Mesenchymal stem cell (in vitro differentiated cells and primary cell): ENCODE measurements around the gene MKRN2OS.

Source experiments
- DNase-seq: peaks from one replicate; pipeline ENCODE4 v3.0.0-alpha.2; 2013
- H2AFZ ChIP-seq: one replicate; pipeline ENCODE4 v1.6.1; 2013; ENCODE audit warnings: low read depth, mild to moderate bottlenecking, control low read depth, inconsistent platforms, low read length, moderate library complexity
- H2AK5ac ChIP-seq: 2 replicates; pipeline ENCODE4 v1.6.1; 2013; ENCODE audit warnings: low read length, moderate library complexity, mild to moderate bottlenecking, inconsistent platforms; ENCODE audit not compliant: severe bottlenecking
- H2BK120ac ChIP-seq: one replicate; pipeline ENCODE4 v1.6.1; 2013; ENCODE audit warnings: low read depth, mild to moderate bottlenecking, inconsistent platforms, low read length, moderate library complexity
- H2BK12ac ChIP-seq, 2 experiments: one replicate each; pipeline ENCODE4 v1.6.1; 2013; ENCODE audit warnings: inconsistent platforms in 2 of 2, low read length in 2 of 2, mild to moderate bottlenecking in 2 of 2, moderate library complexity in 2 of 2, control low read depth in 1 of 2
- H2BK15ac ChIP-seq: one replicate; pipeline ENCODE4 v1.6.1; 2013; ENCODE audit warnings: mild to moderate bottlenecking, low read depth, inconsistent platforms; ENCODE audit not compliant: poor library complexity, severe bottlenecking
- H2BK5ac ChIP-seq: 2 replicates; pipeline ENCODE4 v1.6.1; 2013; ENCODE audit warnings: low read depth, mild to moderate bottlenecking, low read length, control low read depth, inconsistent platforms; ENCODE audit not compliant: poor library complexity, severe bottlenecking
- H3K14ac ChIP-seq, 2 experiments: one replicate each; pipeline ENCODE4 v1.6.1; 2013; ENCODE audit warnings: inconsistent platforms in 2 of 2, low read length in 2 of 2, control low read depth in 1 of 2, mild to moderate bottlenecking in 1 of 2, moderate library complexity in 1 of 2
- H3K18ac ChIP-seq, 2 experiments: one replicate each; pipeline ENCODE4 v1.6.1; 2013; ENCODE audit warnings: inconsistent platforms in 2 of 2, low read length in 2 of 2, control low read depth in 1 of 2, low read depth in 1 of 2, mild to moderate bottlenecking in 1 of 2
- H3K23ac ChIP-seq, 2 experiments: one replicate each; pipeline ENCODE4 v1.6.1; 2013; ENCODE audit warnings: inconsistent platforms in 2 of 2, low read length in 2 of 2, mild to moderate bottlenecking in 2 of 2, moderate library complexity in 2 of 2, control low read depth in 1 of 2
- H3K27ac ChIP-seq: 2 replicates; pipeline ENCODE4 v1.5.1; 2013; ENCODE audit warnings: mild to moderate bottlenecking, moderate library complexity, low read length, control low read depth, inconsistent platforms; ENCODE audit not compliant: poor library complexity, severe bottlenecking
- H3K27me3 ChIP-seq, 2 experiments: 2 replicates each; pipeline versions ENCODE4 v1.6.1 to v1.7.0; 2013; ENCODE audit warnings: low read length in 2 of 2, mild to moderate bottlenecking in 2 of 2, moderate library complexity in 2 of 2, control low read depth in 1 of 2, inconsistent platforms in 1 of 2; ENCODE audit not compliant: control insufficient read depth in 1 of 2, insufficient read depth in 1 of 2
- H3K36me3 ChIP-seq, 2 experiments: 2 replicates each; pipeline versions ENCODE4 v1.6.1 to v1.7.0; 2013; ENCODE audit warnings: low read length in 2 of 2, control low read depth in 1 of 2, inconsistent platforms in 1 of 2, low read depth in 1 of 2, mild to moderate bottlenecking in 1 of 2; ENCODE audit not compliant: insufficient read depth in 2 of 2, control insufficient read depth in 1 of 2
- H3K4ac ChIP-seq, 2 experiments: one replicate each; pipeline ENCODE4 v1.6.1; 2013; ENCODE audit warnings: inconsistent platforms in 2 of 2, low read length in 2 of 2, mild to moderate bottlenecking in 2 of 2, moderate library complexity in 2 of 2, control low read depth in 1 of 2, low read depth in 1 of 2
- H3K4me1 ChIP-seq: 2 replicates; pipeline ENCODE4 v1.6.1; 2013; ENCODE audit warnings: low read depth, low read length, control low read depth; ENCODE audit not compliant: control insufficient read depth, insufficient read depth
- H3K4me2 ChIP-seq: 2 replicates; pipeline ENCODE4 v1.6.1; 2013; ENCODE audit warnings: low read length, mild to moderate bottlenecking, inconsistent platforms; ENCODE audit not compliant: poor library complexity, severe bottlenecking
- H3K4me3 ChIP-seq, 2 experiments: 2 replicates each; pipeline versions ENCODE4 v1.5.1 to v1.7.0; 2013; ENCODE audit warnings: low read length in 2 of 2, mild to moderate bottlenecking in 2 of 2, control low read depth in 1 of 2, low read depth in 1 of 2; ENCODE audit not compliant: insufficient read depth in 1 of 2
- H3K79me1 ChIP-seq: replicated peaks from 2 replicates; pipeline ENCODE4 v1.6.1; 2013; ENCODE audit warnings: mild to moderate bottlenecking, control low read depth, low read length, inconsistent platforms; ENCODE audit not compliant: poor library complexity, severe bottlenecking
- H3K9ac ChIP-seq: 2 replicates; pipeline ENCODE4 v1.7.0; 2013; ENCODE audit warnings: mild to moderate bottlenecking, low read length, moderate library complexity
- H3K9me3 ChIP-seq: 2 replicates; pipeline ENCODE4 v1.7.0; 2013; ENCODE audit warnings: mild to moderate bottlenecking, low read length; ENCODE audit not compliant: control insufficient read depth
- H4K8ac ChIP-seq: one replicate; pipeline ENCODE4 v1.6.1; 2013; ENCODE audit warnings: inconsistent platforms, mild to moderate bottlenecking, low read length, moderate library complexity
- H4K91ac ChIP-seq: one replicate; pipeline ENCODE4 v1.6.1; 2013; ENCODE audit warnings: mild to moderate bottlenecking, low read length, inconsistent platforms
- WGBS: methylation state at CpG from one replicate; pipeline ENCODE4 v1.1.7; 2013; ENCODE audit warnings: mixed read lengths; 5-methylcytosine and 5-hydroxymethylcytosine counted together

The MKRN2OS gene

DNA sequence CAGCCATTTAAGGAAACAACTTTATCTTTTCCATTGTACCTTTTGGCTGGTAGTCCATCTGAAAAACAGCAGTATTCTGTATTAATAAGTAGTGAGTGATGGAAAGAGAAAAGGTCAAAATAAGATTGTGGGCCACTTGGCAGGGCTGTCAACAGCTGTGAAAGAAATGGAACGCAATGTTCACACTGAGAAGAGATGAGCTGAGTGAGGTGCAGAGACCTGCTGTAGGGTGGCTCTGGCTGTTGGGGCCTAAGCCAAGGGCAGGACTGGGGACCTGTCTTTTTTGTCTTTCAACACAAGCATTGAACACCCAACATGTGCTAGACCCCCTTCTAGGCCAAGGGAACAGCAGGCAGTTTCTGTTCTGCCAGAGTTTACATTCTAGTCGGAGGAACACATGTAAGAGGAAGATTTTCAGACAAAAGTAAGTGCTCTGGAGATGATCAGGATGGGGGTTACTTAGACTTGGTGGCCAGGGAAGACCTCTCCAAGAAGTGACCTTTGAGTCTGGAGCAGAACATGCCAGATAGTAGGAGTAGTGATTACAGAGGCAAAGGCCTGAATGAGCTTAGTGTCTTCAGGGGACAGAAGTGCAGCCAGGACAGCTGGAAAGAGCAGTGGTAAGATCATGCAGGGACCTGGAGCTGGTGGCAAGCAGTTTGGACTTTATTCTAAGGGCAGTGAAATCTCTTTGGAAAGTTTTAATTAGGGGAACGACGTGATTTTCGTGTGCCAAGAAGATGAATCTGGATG, 31.4 kb downstream of the MKRN2OS start:
- no peak overlapping the region for H4K91ac ChIP-seq
- no peak overlapping the region for H3K4ac ChIP-seq
- H2AFZ ChIP-seq: no peak overlapping the region
- H3K4me3 ChIP-seq: no peak overlapping the region
- H3K36me3 ChIP-seq: peaks cover 3 to 48% of the 10 kb centered on the region in 2 experiments
- H3K4me1 ChIP-seq: peaks cover 13% of the 10 kb centered on the region
- DNase-seq: no peak
- no peak overlapping the region for H3K27ac ChIP-seq
- H2BK5ac ChIP-seq: no peak overlapping the region
- H3K27me3 ChIP-seq: no peaks in the 10 kb centered on the region
- peak overlapping the region in 1 of 2 experiments; percentile 1 for H3K14ac ChIP-seq
- no peak overlapping the region for H2BK12ac ChIP-seq
- H2AK5ac ChIP-seq: peak overlapping the region; percentile 26
- no peak overlapping the region for H4K8ac ChIP-seq
- no peaks in the 10 kb centered on the region for H3K9me3 ChIP-seq
- H3K9ac ChIP-seq: no peak overlapping the region
- no peak overlapping the region for H3K18ac ChIP-seq
- peaks cover 16% of the 10 kb centered on the region for H3K79me1 ChIP-seq
- no peak overlapping the region for H3K23ac ChIP-seq
- no peak overlapping the region for H3K4me2 ChIP-seq
- no peak overlapping the region for H2BK15ac ChIP-seq
- WGBS: 96% methylated on average over 5 of the region's 5 CpGs
- H2BK120ac ChIP-seq: no peak overlapping the region

GRCh38 chr3:12512534-12513118, 32.7 kb downstream of the MKRN2OS start:
- WGBS: 100% methylated on average over 2 of the region's 4 CpGs
- H3K14ac ChIP-seq: no peak overlapping the region
- no peak overlapping the region for H3K4me2 ChIP-seq
- no peak overlapping the region for H2AFZ ChIP-seq
- H3K4me3 ChIP-seq: no peak overlapping the region
- no peak overlapping the region for H2AK5ac ChIP-seq
- H3K27ac ChIP-seq: no peak overlapping the region
- peaks cover 3 to 41% of the 10 kb centered on the region in 2 experiments for H3K36me3 ChIP-seq
- no peak for DNase-seq
- H4K91ac ChIP-seq: no peak overlapping the region
- H3K4me1 ChIP-seq: peaks cover 15% of the 10 kb centered on the region
- no peak overlapping the region for H3K18ac ChIP-seq
- no peak overlapping the region for H3K4ac ChIP-seq
- H2BK12ac ChIP-seq: no peak overlapping the region
- peaks cover 15% of the 10 kb centered on the region for H3K79me1 ChIP-seq
- H2BK15ac ChIP-seq: no peak overlapping the region
- H3K23ac ChIP-seq: no peak overlapping the region
- no peaks in the 10 kb centered on the region for H3K27me3 ChIP-seq
- no peak overlapping the region for H2BK120ac ChIP-seq
- no peak overlapping the region for H4K8ac ChIP-seq
- no peak overlapping the region for H3K9ac ChIP-seq
- H3K9me3 ChIP-seq: no peaks in the 10 kb centered on the region
- H2BK5ac ChIP-seq: no peak overlapping the region

DNA sequence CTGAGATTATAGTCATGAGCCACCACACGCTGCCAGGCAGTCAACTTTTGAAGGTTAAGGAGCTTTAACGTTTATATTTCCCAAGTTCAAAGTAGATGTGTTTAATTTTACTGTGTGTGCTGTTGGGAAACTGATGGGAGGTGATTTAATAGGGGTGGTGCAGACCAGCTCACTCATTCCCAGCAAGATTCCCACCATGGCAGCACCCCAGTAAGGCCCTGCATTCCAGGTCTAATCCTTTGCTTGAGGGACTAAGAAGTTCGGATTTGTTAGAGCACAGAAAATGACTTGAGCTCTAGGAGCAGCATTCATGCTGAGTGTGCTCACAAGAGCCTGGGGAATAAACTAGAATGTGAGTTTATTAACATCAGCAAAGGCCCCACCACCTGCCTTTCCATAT, 35.8 kb downstream of the MKRN2OS start:
- Histone ChIP-seq H3K18ac (no peak overlapping the region), H3K14ac (no peak overlapping the region), H4K8ac (peak overlapping the region; percentile 19), H3K27ac (peak overlapping the region; percentile 28), H3K4me2 (no peak overlapping the region), H2BK5ac (no peak overlapping the region), H3K4ac (no peak overlapping the region), H3K23ac (no peak overlapping the region), H3K4me1 (peaks cover 12% of the 10 kb centered on the region), H3K9me3 (no peaks in the 10 kb centered on the region), H2BK15ac (no peak overlapping the region), H2AK5ac (peak overlapping the region; percentile 39), H3K27me3 (no peaks in the 10 kb centered on the region), H3K36me3 (peaks cover 8 to 45% of the 10 kb centered on the region in 2 experiments), H4K91ac (no peak overlapping the region), H2AFZ (no peak overlapping the region), H3K79me1 (peaks cover 15% of the 10 kb centered on the region), H3K9ac (no peak overlapping the region), H2BK120ac (no peak overlapping the region), H3K4me3 (no peak overlapping the region), H2BK12ac (no peak overlapping the region)
- peak; percentile 9 for DNase-seq
- WGBS: 82% methylated on average over 3 of the region's 3 CpGs

DNA sequence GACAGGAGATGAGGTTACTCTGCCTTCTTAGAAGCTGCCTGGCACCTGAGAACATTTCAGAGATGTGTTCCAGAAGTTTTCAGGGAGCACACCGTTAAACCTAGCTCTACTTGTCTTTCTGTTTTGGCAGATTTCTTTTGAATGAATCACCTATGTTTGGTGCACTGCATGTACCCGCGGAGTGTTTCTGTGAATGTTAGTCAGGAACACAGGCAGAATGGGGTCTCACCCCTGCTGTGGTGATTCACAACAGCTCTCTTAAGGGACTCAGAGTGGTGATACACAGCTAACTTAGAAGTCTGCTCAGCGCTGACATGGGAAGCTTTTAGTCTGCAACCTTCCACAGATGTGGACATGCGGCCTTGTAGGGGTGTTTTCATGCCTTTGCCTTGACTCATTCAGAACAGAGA, 37.0 kb downstream of the MKRN2OS start:
- Histone ChIP-seq H3K14ac (no peak overlapping the region), H4K8ac (no peak overlapping the region), H2AK5ac (no peak overlapping the region), H2BK5ac (no peak overlapping the region), H3K9me3 (no peaks in the 10 kb centered on the region), H3K27me3 (no peaks in the 10 kb centered on the region), H3K9ac (peak overlapping the region; percentile 69), H2BK15ac (no peak overlapping the region), H2AFZ (no peak overlapping the region), H3K18ac (no peak overlapping the region), H2BK12ac (peak overlapping the region in 1 of 2 experiments; percentile 65), H3K4ac (no peak overlapping the region), H3K79me1 (peaks cover 12% of the 10 kb centered on the region), H3K23ac (no peak overlapping the region), H3K4me2 (peak overlapping the region; percentile 44), H4K91ac (no peak overlapping the region), H3K36me3 (peaks cover 15 to 53% of the 10 kb centered on the region in 2 experiments), H3K4me1 (peaks cover 12% of the 10 kb centered on the region), H3K4me3 (peak overlapping the region in 1 of 2 experiments; percentile 55), H2BK120ac (peak overlapping the region; percentile 66), H3K27ac (peak overlapping the region; percentile 87)
- DNase-seq: peak; percentile 97
- 3% methylated on average over 5 of the region's 5 CpGs for WGBS
